HEK293 (cell line): ENCODE data around the gene EEF1AKMT3.

Source experiments
- GFI1B ChIP-seq: fragments of 450-650 bp; formaldehyde crosslinking; IDR thresholded peaks from 2 replicates; pipeline ENCODE4 v1.5.1; 2016; ENCODE audit warnings: missing biosample characterization, missing genetic modification characterization
- HIC1 ChIP-seq: fragments of 450-650 bp; formaldehyde crosslinking; IDR thresholded peaks from 2 replicates; pipeline ENCODE4 v1.5.1; 2016; ENCODE audit warnings: missing biosample characterization, missing genetic modification characterization
- PRDM10 ChIP-seq: fragments of 450-650 bp; formaldehyde crosslinking; IDR thresholded peaks from 2 replicates; pipeline ENCODE4 v1.5.1; 2016; ENCODE audit warnings: missing biosample characterization, missing genetic modification characterization
- TRIM28 ChIP-seq: IDR thresholded peaks from 2 replicates; pipeline ENCODE4 v1.6.1; 2011; ENCODE audit warnings: low read length, control low read depth, borderline replicate concordance
- ZBTB10 ChIP-seq: fragments of 450-650 bp; formaldehyde crosslinking; IDR thresholded peaks from 2 replicates; pipeline ENCODE4 v1.5.1; 2016; ENCODE audit warnings: missing biosample characterization, missing genetic modification characterization
- ZNF175 ChIP-seq: fragments of 450-650 bp; formaldehyde crosslinking; IDR thresholded peaks from 2 replicates; pipeline ENCODE4 v1.5.1; 2016; ENCODE audit warnings: missing biosample characterization, missing genetic modification characterization
- ZNF214 ChIP-seq: fragments of 450-650 bp; formaldehyde crosslinking; IDR thresholded peaks from 2 replicates; pipeline ENCODE4 v1.5.1; 2017; ENCODE audit warnings: missing biosample characterization, mild to moderate bottlenecking, missing genetic modification characterization, borderline replicate concordance
- ZNF354C ChIP-seq: fragments of 450-650 bp; formaldehyde crosslinking; IDR thresholded peaks from 2 replicates; pipeline ENCODE4 v1.5.1; 2016; ENCODE audit warnings: missing biosample characterization, missing genetic modification characterization, low read depth, borderline replicate concordance
- ZNF394 ChIP-seq: fragments of 450-650 bp; formaldehyde crosslinking; IDR thresholded peaks from 2 replicates; pipeline ENCODE4 v1.5.1; 2016; ENCODE audit warnings: missing biosample characterization, missing genetic modification characterization, mild to moderate bottlenecking, moderate library complexity, borderline replicate concordance
- ZNF423 ChIP-seq: fragments of 450-650 bp; formaldehyde crosslinking; IDR thresholded peaks from 2 replicates; pipeline ENCODE4 v1.5.1; 2016; ENCODE audit warnings: missing biosample characterization, missing genetic modification characterization
- ZNF585B ChIP-seq: fragments of 450-650 bp; formaldehyde crosslinking; IDR thresholded peaks from 2 replicates; pipeline ENCODE4 v1.5.1; 2016; ENCODE audit warnings: missing biosample characterization, missing genetic modification characterization
- ZNF600 ChIP-seq: fragments of 450-650 bp; formaldehyde crosslinking; IDR thresholded peaks from 2 replicates; pipeline ENCODE4 v1.5.1; 2016; ENCODE audit warnings: missing biosample characterization, missing genetic modification characterization
- ZNF610 ChIP-seq: fragments of 450-650 bp; formaldehyde crosslinking; IDR thresholded peaks from 2 replicates; pipeline ENCODE4 v1.5.1; 2016; ENCODE audit warnings: missing biosample characterization, missing genetic modification characterization, borderline replicate concordance
- ZNF626 ChIP-seq: fragments of 450-650 bp; sonication (Bioruptor Pico); formaldehyde crosslinking; IDR thresholded peaks from 2 replicates; pipeline ENCODE4 v1.5.1; 2018; ENCODE audit warnings: missing biosample characterization, missing genetic modification characterization, inconsistent platforms
- ZNF76 ChIP-seq: fragments of 450-650 bp; formaldehyde crosslinking; IDR thresholded peaks from 2 replicates; pipeline ENCODE4; 2016; ENCODE audit warnings: low read depth, missing biosample characterization, missing genetic modification characterization, borderline replicate concordance
- TF ChIP-seq, protein P1 (sequence below): fragments of 450-650 bp; formaldehyde crosslinking; IDR thresholded peaks from 2 replicates; pipeline ENCODE4 v1.5.1; 2017; ENCODE audit warnings: missing biosample characterization, missing genetic modification characterization
- TF ChIP-seq, protein P2 (sequence below): fragments of 450-650 bp; formaldehyde crosslinking; IDR thresholded peaks from 2 replicates; pipeline ENCODE4 v1.5.1; 2017; ENCODE audit warnings: missing biosample characterization, missing genetic modification characterization
- TF ChIP-seq, protein P3 (sequence below): fragments of 450-650 bp; formaldehyde crosslinking; IDR thresholded peaks from 2 replicates; pipeline ENCODE4 v1.5.1; 2017; ENCODE audit warnings: missing biosample characterization, missing genetic modification characterization
- TF ChIP-seq, protein P4 (sequence below): fragments of 450-650 bp; formaldehyde crosslinking; IDR thresholded peaks from 2 replicates; pipeline ENCODE4 v1.5.1; 2016; ENCODE audit warnings: missing biosample characterization, missing genetic modification characterization
- TF ChIP-seq, protein P5 (sequence below): fragments of 450-650 bp; formaldehyde crosslinking; IDR thresholded peaks from 2 replicates; pipeline ENCODE4 v1.5.1; 2017; ENCODE audit warnings: missing biosample characterization, mild to moderate bottlenecking, missing genetic modification characterization, moderate library complexity

The EEF1AKMT3 gene

GRCh38 chr12:57726151-57726883, 46.1 kb upstream of the EEF1AKMT3 start (continued):
- TF ChIP-seq, protein P1, sequence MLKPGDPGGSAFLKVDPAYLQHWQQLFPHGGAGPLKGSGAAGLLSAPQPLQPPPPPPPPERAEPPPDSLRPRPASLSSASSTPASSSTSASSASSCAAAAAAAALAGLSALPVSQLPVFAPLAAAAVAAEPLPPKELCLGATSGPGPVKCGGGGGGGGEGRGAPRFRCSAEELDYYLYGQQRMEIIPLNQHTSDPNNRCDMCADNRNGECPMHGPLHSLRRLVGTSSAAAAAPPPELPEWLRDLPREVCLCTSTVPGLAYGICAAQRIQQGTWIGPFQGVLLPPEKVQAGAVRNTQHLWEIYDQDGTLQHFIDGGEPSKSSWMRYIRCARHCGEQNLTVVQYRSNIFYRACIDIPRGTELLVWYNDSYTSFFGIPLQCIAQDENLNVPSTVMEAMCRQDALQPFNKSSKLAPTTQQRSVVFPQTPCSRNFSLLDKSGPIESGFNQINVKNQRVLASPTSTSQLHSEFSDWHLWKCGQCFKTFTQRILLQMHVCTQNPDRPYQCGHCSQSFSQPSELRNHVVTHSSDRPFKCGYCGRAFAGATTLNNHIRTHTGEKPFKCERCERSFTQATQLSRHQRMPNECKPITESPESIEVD (tag by site-specific recombination) = no peak
- peak; percentile 99 for TF ChIP-seq ZBTB10 (tag by site-specific recombination)
- TF ChIP-seq ZNF423 (tag by site-specific recombination) = peak; percentile 84
- no peak for TF ChIP-seq ZNF175 (tag by site-specific recombination)
- peak; percentile 61 for TF ChIP-seq PRDM10 (tag by site-specific recombination)
- TF ChIP-seq, protein P2, sequence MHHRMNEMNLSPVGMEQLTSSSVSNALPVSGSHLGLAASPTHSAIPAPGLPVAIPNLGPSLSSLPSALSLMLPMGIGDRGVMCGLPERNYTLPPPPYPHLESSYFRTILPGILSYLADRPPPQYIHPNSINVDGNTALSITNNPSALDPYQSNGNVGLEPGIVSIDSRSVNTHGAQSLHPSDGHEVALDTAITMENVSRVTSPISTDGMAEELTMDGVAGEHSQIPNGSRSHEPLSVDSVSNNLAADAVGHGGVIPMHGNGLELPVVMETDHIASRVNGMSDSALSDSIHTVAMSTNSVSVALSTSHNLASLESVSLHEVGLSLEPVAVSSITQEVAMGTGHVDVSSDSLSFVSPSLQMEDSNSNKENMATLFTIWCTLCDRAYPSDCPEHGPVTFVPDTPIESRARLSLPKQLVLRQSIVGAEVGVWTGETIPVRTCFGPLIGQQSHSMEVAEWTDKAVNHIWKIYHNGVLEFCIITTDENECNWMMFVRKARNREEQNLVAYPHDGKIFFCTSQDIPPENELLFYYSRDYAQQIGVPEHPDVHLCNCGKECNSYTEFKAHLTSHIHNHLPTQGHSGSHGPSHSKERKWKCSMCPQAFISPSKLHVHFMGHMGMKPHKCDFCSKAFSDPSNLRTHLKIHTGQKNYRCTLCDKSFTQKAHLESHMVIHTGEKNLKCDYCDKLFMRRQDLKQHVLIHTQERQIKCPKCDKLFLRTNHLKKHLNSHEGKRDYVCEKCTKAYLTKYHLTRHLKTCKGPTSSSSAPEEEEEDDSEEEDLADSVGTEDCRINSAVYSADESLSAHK (tag by site-specific recombination) = peak; percentile 56
- TF ChIP-seq ZNF76 = peak; percentile 46; the same call in 1 of the 2 replicates
- TF ChIP-seq ZNF214 (tag by site-specific recombination) = no peak
- no peak for TF ChIP-seq ZNF354C
- peak; percentile 96 for TF ChIP-seq HIC1 (tag by site-specific recombination)
- no peak for TF ChIP-seq ZNF610 (tag by site-specific recombination)
- no peak for TF ChIP-seq TRIM28
- TF ChIP-seq, protein P3, sequence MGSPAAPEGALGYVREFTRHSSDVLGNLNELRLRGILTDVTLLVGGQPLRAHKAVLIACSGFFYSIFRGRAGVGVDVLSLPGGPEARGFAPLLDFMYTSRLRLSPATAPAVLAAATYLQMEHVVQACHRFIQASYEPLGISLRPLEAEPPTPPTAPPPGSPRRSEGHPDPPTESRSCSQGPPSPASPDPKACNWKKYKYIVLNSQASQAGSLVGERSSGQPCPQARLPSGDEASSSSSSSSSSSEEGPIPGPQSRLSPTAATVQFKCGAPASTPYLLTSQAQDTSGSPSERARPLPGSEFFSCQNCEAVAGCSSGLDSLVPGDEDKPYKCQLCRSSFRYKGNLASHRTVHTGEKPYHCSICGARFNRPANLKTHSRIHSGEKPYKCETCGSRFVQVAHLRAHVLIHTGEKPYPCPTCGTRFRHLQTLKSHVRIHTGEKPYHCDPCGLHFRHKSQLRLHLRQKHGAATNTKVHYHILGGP (tag by site-specific recombination) = no peak
- no peak for TF ChIP-seq ZNF626
- TF ChIP-seq, protein P4, sequence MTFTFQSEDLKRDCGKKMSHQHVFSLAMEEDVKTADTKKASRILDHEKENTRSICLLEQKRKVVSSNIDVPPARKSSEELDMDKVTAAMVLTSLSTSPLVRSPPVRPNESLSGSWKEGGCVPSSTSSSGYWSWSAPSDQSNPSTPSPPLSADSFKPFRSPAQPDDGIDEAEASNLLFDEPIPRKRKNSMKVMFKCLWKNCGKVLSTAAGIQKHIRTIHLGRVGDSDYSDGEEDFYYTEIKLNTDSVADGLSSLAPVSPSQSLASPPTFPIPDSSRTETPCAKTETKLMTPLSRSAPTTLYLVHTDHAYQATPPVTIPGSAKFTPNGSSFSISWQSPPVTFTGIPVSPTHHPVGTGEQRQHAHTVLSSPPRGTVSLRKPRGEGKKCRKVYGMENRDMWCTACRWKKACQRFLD (tag by site-specific recombination) = no peak
- peak; percentile 54; the same call in 1 of the 2 replicates for TF ChIP-seq ZNF394
- TF ChIP-seq ZNF585B (tag by site-specific recombination) = 0 out of 2 replicates have a peak, but pooled peaks have one; percentile 8
- no peak for TF ChIP-seq GFI1B (tag by site-specific recombination)
- TF ChIP-seq ZNF600 (tag by site-specific recombination) = peak; percentile 69
- TF ChIP-seq, protein P5, sequence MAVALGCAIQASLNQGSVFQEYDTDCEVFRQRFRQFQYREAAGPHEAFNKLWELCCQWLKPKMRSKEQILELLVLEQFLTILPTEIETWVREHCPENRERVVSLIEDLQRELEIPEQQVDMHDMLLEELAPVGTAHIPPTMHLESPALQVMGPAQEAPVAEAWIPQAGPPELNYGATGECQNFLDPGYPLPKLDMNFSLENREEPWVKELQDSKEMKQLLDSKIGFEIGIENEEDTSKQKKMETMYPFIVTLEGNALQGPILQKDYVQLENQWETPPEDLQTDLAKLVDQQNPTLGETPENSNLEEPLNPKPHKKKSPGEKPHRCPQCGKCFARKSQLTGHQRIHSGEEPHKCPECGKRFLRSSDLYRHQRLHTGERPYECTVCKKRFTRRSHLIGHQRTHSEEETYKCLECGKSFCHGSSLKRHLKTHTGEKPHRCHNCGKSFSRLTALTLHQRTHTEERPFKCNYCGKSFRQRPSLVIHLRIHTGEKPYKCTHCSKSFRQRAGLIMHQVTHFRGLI (tag by site-specific recombination) = no peak
